Measurements from ENCODE around the gene THSD4.

Gene THSD4

GRCh38 chr15:71601038-71601834 is 486.0 kb downstream of the THSD4 start:
- DNase-seq: no peak

- DNase-seq: no peak
These were observed 488.1 kb downstream of the THSD4 start for GRCh38 chr15:71603379-71603778.

- DNase-seq: no peak
These were observed 492.1 kb downstream of the THSD4 start for GRCh38 chr15:71607383-71607782.

GRCh38 chr15:71610728-71611552 is 495.7 kb downstream of the THSD4 start:
- DNase-seq: no peak

- DNase-seq: no peak
These were observed 496.5 kb downstream of the THSD4 start for GRCh38 chr15:71611553-71612396.

GRCh38 chr15:71612397-71612722 is 497.1 kb downstream of the THSD4 start:
- DNase-seq: no peak

- DNase-seq: no peak
These were observed 497.6 kb downstream of the THSD4 start for GRCh38 chr15:71612869-71613268.

GRCh38 chr15:71623111-71623510 is 507.8 kb downstream of the THSD4 start:
- no peak for DNase-seq

- DNase-seq: no peak
These were observed 511.4 kb downstream of the THSD4 start for GRCh38 chr15:71626596-71627088.

GRCh38 chr15:71627188-71627587 is 511.9 kb downstream of the THSD4 start:
- no peak for DNase-seq

- DNase-seq: no peak
These were observed 512.3 kb downstream of the THSD4 start for GRCh38 chr15:71627604-71628003.

- DNase-seq: no peak
These were observed 513.9 kb downstream of the THSD4 start for GRCh38 chr15:71628988-71629770.

- DNase-seq: no peak
These were observed 514.7 kb downstream of the THSD4 start for GRCh38 chr15:71629781-71630474.

GRCh38 chr15:71630475-71630809 is 515.2 kb downstream of the THSD4 start:
- no peak for DNase-seq

- no peak for DNase-seq
These were observed 517.4 kb downstream of the THSD4 start for GRCh38 chr15:71632576-71633195.

GRCh38 chr15:71634820-71635560 is 519.7 kb downstream of the THSD4 start:
- DNase-seq: no peak

- DNase-seq: no peak
These were observed 520.5 kb downstream of the THSD4 start for GRCh38 chr15:71635735-71636134.

GRCh38 chr15:71638876-71639275 is 523.6 kb downstream of the THSD4 start:
- DNase-seq: no peak

GRCh38 chr15:71639471-71639870 is 524.2 kb downstream of the THSD4 start:
- DNase-seq: no peak

GRCh38 chr15:71643918-71644317 is 528.6 kb downstream of the THSD4 start:
- DNase-seq: no peak
